Keratinocyte (primary cell): ENCODE measurements around the gene MCCD1. TPM values are rescaled to one million over a fixed set of nuclear protein-coding genes. Genes with fewer than 3 reads are reported as not detected.
"Not testable (repeated sequence)": the region's sequence is repeated elsewhere in the genome, so short reads cannot be mapped to it uniquely, and the experiment has no call there.

Source experiments
- DNase-seq: peaks from one replicate; pipeline ENCODE4 v3.0.0-alpha.2; 2011; ENCODE audit warnings: low read depth, missing footprints, low spot score
- FAIRE-seq: peaks from 2 replicates; lab custom pipeline; 2011; peaks lifted over from hg19 to GRCh38; lab: Jason Lieb, UNC
- H2AFZ ChIP-seq: 2 replicates; pipeline ENCODE4 v1.6.0; 2012; ENCODE audit warnings: low read length, control low read depth, inconsistent platforms; ENCODE audit not compliant: control insufficient read depth
- H3K27ac ChIP-seq: 2 replicates; pipeline ENCODE4 v1.5.1; 2011; ENCODE audit warnings: low read length; ENCODE audit not compliant: control insufficient read depth, insufficient read depth
- H3K27me3 ChIP-seq: 3 replicates; pipeline ENCODE4 v1.6.0; 2011; ENCODE audit warnings: low read length; ENCODE audit not compliant: control insufficient read depth, insufficient read depth; ENCODE audit errors: extremely low read depth
- H3K36me3 ChIP-seq, 2 experiments: 2 replicates in 1 of 2; 3 replicates in 1 of 2; pipeline ENCODE4 v1.5.1; 2011; ENCODE audit warnings: low read length in 2 of 2, mild to moderate bottlenecking in 1 of 2; ENCODE audit not compliant: control insufficient read depth in 2 of 2, insufficient read depth in 2 of 2; ENCODE audit errors: extremely low read depth in 1 of 2
- H3K4me1 ChIP-seq: 3 replicates; pipeline ENCODE4 v1.5.1; 2011; ENCODE audit warnings: low read length; ENCODE audit not compliant: control insufficient read depth, insufficient read depth; ENCODE audit errors: extremely low read depth
- H3K4me2 ChIP-seq: 3 replicates; pipeline ENCODE4 v1.6.0; 2011; ENCODE audit warnings: low read depth, low read length; ENCODE audit not compliant: control insufficient read depth, insufficient read depth; ENCODE audit errors: extremely low read depth
- H3K4me3 ChIP-seq, 3 experiments: fragments of 200-600 bp in 1 of 3; sonication (generic) in 1 of 3; 2 replicates in 2 of 3; 3 replicates in 1 of 3; pipeline ENCODE4 v1.5.1; 2011 to 2016; ENCODE audit warnings: low read length in 3 of 3, mild to moderate bottlenecking in 3 of 3, control low read depth in 2 of 3, inconsistent platforms in 1 of 3, low read depth in 1 of 3, mixed read lengths in 1 of 3, mixed run types in 1 of 3, moderate library complexity in 1 of 3; ENCODE audit not compliant: control insufficient read depth in 2 of 3, insufficient read depth in 2 of 3; ENCODE audit errors: extremely low read depth in 1 of 3
- H3K79me2 ChIP-seq: 2 replicates; pipeline ENCODE4 v1.6.0; 2012; ENCODE audit warnings: low read length; ENCODE audit not compliant: control insufficient read depth, insufficient read depth
- H3K9ac ChIP-seq: 3 replicates; pipeline ENCODE4 v1.6.0; 2011; ENCODE audit warnings: low read length; ENCODE audit not compliant: control insufficient read depth, insufficient read depth; ENCODE audit errors: extremely low read depth
- H3K9me1 ChIP-seq: 3 replicates; pipeline ENCODE4 v1.6.0; 2011; ENCODE audit warnings: low read length; ENCODE audit not compliant: control insufficient read depth, insufficient read depth; ENCODE audit errors: extremely low read depth
- H3K9me3 ChIP-seq: 2 replicates; pipeline ENCODE4 v1.5.1; 2012; ENCODE audit warnings: low read depth, low read length; ENCODE audit not compliant: control insufficient read depth
- H4K20me1 ChIP-seq: 3 replicates; pipeline ENCODE4 v1.6.0; 2011; ENCODE audit warnings: low read length; ENCODE audit not compliant: control insufficient read depth, insufficient read depth; ENCODE audit errors: extremely low read depth
- EZH2 ChIP-seq: IDR thresholded peaks from one replicate; pipeline ENCODE4 v1.6.1; 2012; ENCODE audit warnings: inconsistent platforms, mild to moderate bottlenecking, low read length, moderate library complexity
- dilution Hi-C: fragments of 300-500 bp; cut with MboI; formaldehyde crosslinking; loops from one replicate; pipeline ENCODE4 v1.7.0; 2020; ENCODE audit warnings: low sequenced_read_pairs; ENCODE audit not compliant: extremely low pct_ligation_motif_present
- polyA plus RNA-seq, 5 experiments: library from polyadenylated mRNA; depleted of rRNA in 3 of 5; stranded (reverse) in 3 of 5; stranded (forward) in 1 of 5; unstranded in 1 of 5; fragments of >200 nt; gene quantifications; 1 replicate in 1 of 5; 2 replicates in 3 of 5; 3 replicates in 1 of 5; pipeline versions ENCODE4 v1.2.1 to v1.2.3, GENCODE V29; 2011 to 2012; ENCODE audit warnings: missing spikeins in 2 of 5, low read depth in 1 of 5, low replicate concordance in 1 of 5
- TF ChIP-seq, protein P1 (sequence below), 3 experiments: IDR thresholded peaks in 1 of 3; conservative IDR thresholded peaks in 1 of 3; optimal IDR thresholded peaks in 1 of 3; 2 replicates in 2 of 3; 3 replicates in 1 of 3; pipeline versions ENCODE3 to v1.5.1; 2011; ENCODE audit warnings: low read length in 3 of 3, mild to moderate bottlenecking in 3 of 3, moderate library complexity in 2 of 3, control low read depth in 1 of 3, inconsistent platforms in 1 of 3; ENCODE audit not compliant: insufficient read depth in 2 of 3; ENCODE audit errors: extremely low read depth in 1 of 3

The MCCD1 gene
- polyA plus RNA-seq, 1 donor (not counting 4 experiments of a cell fraction or from before 2014, with no cell fraction given): not detected

DNA sequence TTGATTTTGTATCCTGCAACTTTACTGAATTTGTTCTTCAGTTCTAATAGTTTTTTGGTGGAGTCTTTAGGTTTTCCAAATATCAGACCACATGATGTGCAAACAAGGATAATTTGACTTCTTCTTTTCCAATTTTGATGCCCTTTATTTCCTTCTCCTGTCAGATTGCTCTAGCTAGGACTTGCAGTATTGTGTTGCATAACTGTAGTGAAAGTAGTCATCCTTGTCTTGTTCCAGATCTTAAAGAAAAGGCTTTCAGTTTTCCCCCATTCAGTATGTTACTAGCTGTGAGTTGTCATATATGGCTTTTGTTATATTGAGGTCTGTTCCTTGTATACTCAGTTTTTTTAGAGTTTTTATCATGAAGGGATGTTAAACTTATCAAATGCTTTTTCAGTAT is 26.2 kb upstream of the MCCD1 start:
- Histone ChIP-seq H3K27me3 (no peaks in the 10 kb centered on the region), H3K4me2 (no peak overlapping the region), H3K4me1 (peaks cover 5% of the 10 kb centered on the region), H3K9ac (no peak overlapping the region), H3K9me1 (no peaks in the 10 kb centered on the region), H3K9me3 (no peaks in the 10 kb centered on the region), H2AFZ (no peak overlapping the region), H3K36me3 (peaks cover 0 to 15% of the 10 kb centered on the region in 2 experiments), H3K4me3 (no peak overlapping the region), H3K79me2 (peaks cover 29% of the 10 kb centered on the region), H4K20me1 (no peaks in the 10 kb centered on the region), H3K27ac (no peak overlapping the region)
- TF ChIP-seq, protein P1, sequence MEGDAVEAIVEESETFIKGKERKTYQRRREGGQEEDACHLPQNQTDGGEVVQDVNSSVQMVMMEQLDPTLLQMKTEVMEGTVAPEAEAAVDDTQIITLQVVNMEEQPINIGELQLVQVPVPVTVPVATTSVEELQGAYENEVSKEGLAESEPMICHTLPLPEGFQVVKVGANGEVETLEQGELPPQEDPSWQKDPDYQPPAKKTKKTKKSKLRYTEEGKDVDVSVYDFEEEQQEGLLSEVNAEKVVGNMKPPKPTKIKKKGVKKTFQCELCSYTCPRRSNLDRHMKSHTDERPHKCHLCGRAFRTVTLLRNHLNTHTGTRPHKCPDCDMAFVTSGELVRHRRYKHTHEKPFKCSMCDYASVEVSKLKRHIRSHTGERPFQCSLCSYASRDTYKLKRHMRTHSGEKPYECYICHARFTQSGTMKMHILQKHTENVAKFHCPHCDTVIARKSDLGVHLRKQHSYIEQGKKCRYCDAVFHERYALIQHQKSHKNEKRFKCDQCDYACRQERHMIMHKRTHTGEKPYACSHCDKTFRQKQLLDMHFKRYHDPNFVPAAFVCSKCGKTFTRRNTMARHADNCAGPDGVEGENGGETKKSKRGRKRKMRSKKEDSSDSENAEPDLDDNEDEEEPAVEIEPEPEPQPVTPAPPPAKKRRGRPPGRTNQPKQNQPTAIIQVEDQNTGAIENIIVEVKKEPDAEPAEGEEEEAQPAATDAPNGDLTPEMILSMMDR (optimal IDR thresholded peaks at IDR 0.05 in 1 of 3, IDR thresholded peaks at IDR 0.05 in 1 of 3, conservative IDR thresholded peaks at IDR 0.05 in 1 of 3; ENCODE audit: extremely low read depth in 1 of 3, insufficient read depth in 2 of 3, low read length in 3 of 3): no peak
- TF ChIP-seq EZH2: no peak
- no peak for DNase-seq
- FAIRE-seq: no peak
- dilution Hi-C loops: no loop called here

DNA sequence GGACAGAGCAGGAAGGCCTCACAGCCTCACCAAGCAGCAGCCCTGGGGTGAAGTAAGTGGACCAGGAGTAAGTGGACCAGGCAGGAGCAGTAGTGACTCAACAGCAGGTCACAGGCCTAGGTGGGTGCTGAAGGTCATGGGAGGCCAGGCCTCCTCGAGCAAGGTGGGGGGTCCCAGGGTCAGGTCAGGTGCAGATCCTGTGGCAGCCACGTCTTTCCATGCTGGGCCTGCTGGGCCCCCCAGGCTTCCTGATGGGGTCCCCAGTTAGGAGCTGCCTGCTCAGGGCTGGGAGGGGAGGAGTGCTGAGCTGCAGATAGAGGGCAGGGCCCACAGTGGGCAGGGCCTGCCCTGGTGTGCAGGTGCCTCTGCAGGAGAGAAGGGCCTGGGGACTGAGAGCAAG is 19.7 kb upstream of the MCCD1 start:
- H3K79me2 ChIP-seq, H3K4me3 ChIP-seq, DNase-seq, H3K9me1 ChIP-seq, H3K4me2 ChIP-seq, H3K27me3 ChIP-seq, H2AFZ ChIP-seq, FAIRE-seq, H3K9ac ChIP-seq, H3K9me3 ChIP-seq, dilution Hi-C loops, H4K20me1 ChIP-seq, H3K27ac ChIP-seq, H3K4me1 ChIP-seq: not testable (repeated sequence)
- peaks cover 0 to 16% of the 10 kb centered on the region in 2 experiments for H3K36me3 ChIP-seq

- Histone ChIP-seq H3K4me1 (no peaks in the 10 kb centered on the region), H3K9me3 (no peaks in the 10 kb centered on the region), H3K27me3 (no peaks in the 10 kb centered on the region), H3K36me3 (peaks cover 0 to 16% of the 10 kb centered on the region in 2 experiments), H3K79me2 (peaks cover 1% of the 10 kb centered on the region), H3K4me3 (no peak overlapping the region), H3K4me2 (no peak overlapping the region), H3K9ac (no peak overlapping the region), H2AFZ (no peak overlapping the region), H4K20me1 (no peaks in the 10 kb centered on the region), H3K9me1 (no peaks in the 10 kb centered on the region), H3K27ac (no peak overlapping the region)
- no peak for FAIRE-seq
- DNase-seq: no peak
- TF ChIP-seq, protein P1 (optimal IDR thresholded peaks at IDR 0.05 in 1 of 3, IDR thresholded peaks at IDR 0.05 in 1 of 3, conservative IDR thresholded peaks at IDR 0.05 in 1 of 3; ENCODE audit: extremely low read depth in 1 of 3, insufficient read depth in 2 of 3, low read length in 3 of 3): no peak
- TF ChIP-seq EZH2: no peak
- dilution Hi-C loops: no loop called here
Measured at GRCh38 chr6:31510007-31510406, 18.8 kb upstream of the MCCD1 start.
